ENCODE data around the gene CHMP3. TPM values are rescaled to one million over a fixed set of nuclear protein-coding genes. Genes with fewer than 3 reads are reported as not detected.

CHMP3 gene
- total RNA-seq (2022; extraction: Qiagen RNA extraction), result 111 to 143 TPM (median 134 TPM) in 5 replicates

GRCh38 chr2:86562922-86563649, at the start of gene CHMP3:
CHMP3 (minus strand) TSS chr2:86563443; CDS start chr2:86563348, 95 bp downstream.

Other genes starting within 250 kb of the CHMP3 start
- gene REEP1, start 225.8 kb downstream of the CHMP3 start, total RNA-seq (2022; extraction: Qiagen RNA extraction), result 0.89 to 1.6 TPM (median 1.2 TPM) in 5 replicates
- gene KDM3A, start 122.1 kb downstream of the CHMP3 start, total RNA-seq (2022; extraction: Qiagen RNA extraction), result 17.2 to 23.9 TPM (median 23.0 TPM) in 5 replicates
- 55.8 to 69.5 TPM (median 66.7 TPM) in 5 replicates for gene RNF103, start 60.4 kb upstream of the CHMP3 start, total RNA-seq (2022; extraction: Qiagen RNA extraction)
- gene RMND5A, start 156.8 kb upstream of the CHMP3 start, total RNA-seq (2022; extraction: Qiagen RNA extraction), result 19.0 to 37.5 TPM (median 31.1 TPM) in 5 replicates
- gene CD8A, start 227.5 kb upstream of the CHMP3 start, total RNA-seq (2022; extraction: Qiagen RNA extraction), result 0.28 to 0.51 TPM (median 0.30 TPM) in 5 replicates

All from A549 treated with dexamethasone at 1 μM for 4 hours (cell line).